ENCODE results near the gene ZNF319.

DNA sequence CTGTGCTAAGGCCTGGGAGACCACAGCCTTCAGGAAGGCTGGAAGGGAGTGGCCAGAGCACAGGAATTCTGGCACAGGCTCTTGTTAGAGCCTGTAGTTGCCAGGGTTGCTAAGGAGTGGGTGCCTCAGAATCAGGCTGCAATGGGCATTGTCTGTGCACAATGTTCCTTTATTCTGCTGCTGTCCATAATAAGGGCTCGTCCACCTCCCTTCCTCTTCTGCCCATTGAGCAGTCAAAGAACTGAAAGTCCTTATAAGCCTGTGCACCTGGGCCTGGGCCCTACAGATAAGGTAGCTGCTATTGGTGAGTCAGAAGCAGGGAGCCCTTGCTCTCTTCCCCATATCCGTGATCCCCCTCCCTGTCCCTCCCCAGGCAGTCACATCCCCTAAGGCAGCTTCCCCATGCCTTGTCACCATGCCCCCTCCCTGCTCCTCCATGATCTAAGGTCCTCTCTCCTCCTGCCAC, 24.1 kb downstream of the ZNF319 start:
- TF ChIP-seq, protein P1, sequence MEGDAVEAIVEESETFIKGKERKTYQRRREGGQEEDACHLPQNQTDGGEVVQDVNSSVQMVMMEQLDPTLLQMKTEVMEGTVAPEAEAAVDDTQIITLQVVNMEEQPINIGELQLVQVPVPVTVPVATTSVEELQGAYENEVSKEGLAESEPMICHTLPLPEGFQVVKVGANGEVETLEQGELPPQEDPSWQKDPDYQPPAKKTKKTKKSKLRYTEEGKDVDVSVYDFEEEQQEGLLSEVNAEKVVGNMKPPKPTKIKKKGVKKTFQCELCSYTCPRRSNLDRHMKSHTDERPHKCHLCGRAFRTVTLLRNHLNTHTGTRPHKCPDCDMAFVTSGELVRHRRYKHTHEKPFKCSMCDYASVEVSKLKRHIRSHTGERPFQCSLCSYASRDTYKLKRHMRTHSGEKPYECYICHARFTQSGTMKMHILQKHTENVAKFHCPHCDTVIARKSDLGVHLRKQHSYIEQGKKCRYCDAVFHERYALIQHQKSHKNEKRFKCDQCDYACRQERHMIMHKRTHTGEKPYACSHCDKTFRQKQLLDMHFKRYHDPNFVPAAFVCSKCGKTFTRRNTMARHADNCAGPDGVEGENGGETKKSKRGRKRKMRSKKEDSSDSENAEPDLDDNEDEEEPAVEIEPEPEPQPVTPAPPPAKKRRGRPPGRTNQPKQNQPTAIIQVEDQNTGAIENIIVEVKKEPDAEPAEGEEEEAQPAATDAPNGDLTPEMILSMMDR (conservative IDR thresholded peaks at IDR 0.05; ENCODE audit: low read length): no peak
- TF ChIP-seq EZH2phosphoT487 (IDR thresholded peaks at IDR 0.05; ENCODE audit: borderline replicate concordance, low read depth, low read length): no peak

Data from OCI-LY7 (cell line).